H9 (cell line): Measurements from ENCODE around the gene KLHDC10. TPM values are rescaled to one million over a fixed set of nuclear protein-coding genes. Genes with fewer than 3 reads are reported as not detected.
A peak's percentile ranks its signal among the peaks of the same experiment; 100 is the strongest.

Experiments used
- DNase-seq: peaks from one replicate; pipeline ENCODE4 v3.0.0-alpha.2; 2017
- H2AFZ ChIP-seq: one replicate; pipeline ENCODE4 v1.6.1; 2013; ENCODE audit warnings: mild to moderate bottlenecking, low read length, control low read depth, moderate library complexity
- H2AK5ac ChIP-seq: 2 replicates; pipeline ENCODE4 v1.6.1; 2013; ENCODE audit warnings: low read length, control low read depth, mixed read lengths; ENCODE audit not compliant: insufficient read length
- H2BK120ac ChIP-seq: one replicate; pipeline ENCODE4 v1.6.1; 2013; ENCODE audit warnings: low read depth, mild to moderate bottlenecking, low read length, control low read depth, inconsistent platforms; ENCODE audit not compliant: poor library complexity, severe bottlenecking
- H2BK12ac ChIP-seq: 2 replicates; pipeline ENCODE4 v1.6.1; 2013; ENCODE audit warnings: low read length, control low read depth, mixed read lengths, low read depth; ENCODE audit not compliant: insufficient read length
- H2BK15ac ChIP-seq: 2 replicates; pipeline ENCODE4 v1.6.1; 2013; ENCODE audit warnings: low read depth, low read length, control low read depth
- H2BK20ac ChIP-seq: one replicate; pipeline ENCODE4 v1.6.1; 2013; ENCODE audit warnings: low read depth, mild to moderate bottlenecking, low read length, control low read depth, inconsistent platforms; ENCODE audit not compliant: poor library complexity, severe bottlenecking
- H2BK5ac ChIP-seq: 2 replicates; pipeline ENCODE4 v1.6.1; 2013; ENCODE audit warnings: low read length, control low read depth, mixed read lengths; ENCODE audit not compliant: insufficient read length
- H3K14ac ChIP-seq: 2 replicates; pipeline ENCODE4 v1.6.1; 2013; ENCODE audit warnings: low read length, control low read depth; ENCODE audit not compliant: insufficient read depth
- H3K18ac ChIP-seq: 2 replicates; pipeline ENCODE4 v1.6.1; 2013; ENCODE audit warnings: low read depth, mild to moderate bottlenecking, mixed read lengths, low read length, control low read depth; ENCODE audit not compliant: insufficient read length
- H3K23ac ChIP-seq: 2 replicates; pipeline ENCODE4 v1.6.1; 2013; ENCODE audit warnings: low read length, control low read depth, mixed read lengths, low read depth; ENCODE audit not compliant: insufficient read length
- H3K23me2 ChIP-seq: 2 replicates; pipeline ENCODE4 v1.6.1; 2013; ENCODE audit warnings: low read depth, mild to moderate bottlenecking, mixed read lengths, low read length, control low read depth; ENCODE audit not compliant: insufficient read length, poor library complexity, severe bottlenecking
- H3K27ac ChIP-seq: 2 replicates; pipeline ENCODE4 v1.5.1; 2013; ENCODE audit warnings: low read length, control low read depth, mixed read lengths, low read depth; ENCODE audit not compliant: insufficient read length
- H3K27me3 ChIP-seq: 2 replicates; pipeline ENCODE4 v1.6.1; 2013; ENCODE audit warnings: low read length, control low read depth, inconsistent platforms; ENCODE audit not compliant: insufficient read depth
- H3K4ac ChIP-seq: 2 replicates; pipeline ENCODE4 v1.6.1; 2013; ENCODE audit warnings: low read depth, mild to moderate bottlenecking, control low read depth, inconsistent platforms, low read length, moderate library complexity
- H3K4me1 ChIP-seq: 2 replicates; pipeline ENCODE4 v1.6.1; 2013; ENCODE audit warnings: low read length, control low read depth, inconsistent platforms; ENCODE audit not compliant: insufficient read depth
- H3K4me2 ChIP-seq: 2 replicates; pipeline ENCODE4 v1.6.1; 2013; ENCODE audit warnings: low read length, control low read depth, mixed read lengths; ENCODE audit not compliant: insufficient read length, insufficient read depth
- H3K56ac ChIP-seq: 2 replicates; pipeline ENCODE4 v1.6.1; 2013; ENCODE audit warnings: low read depth, mild to moderate bottlenecking, mixed read lengths, low read length, control low read depth; ENCODE audit not compliant: insufficient read length
- H3K79me1 ChIP-seq: 2 replicates; pipeline ENCODE4 v1.6.1; 2013; ENCODE audit warnings: low read depth, mild to moderate bottlenecking, moderate library complexity, low read length, control low read depth, inconsistent platforms; ENCODE audit not compliant: insufficient read depth, poor library complexity, severe bottlenecking
- H3K79me2 ChIP-seq: 2 replicates; pipeline ENCODE4 v1.6.1; 2013; ENCODE audit warnings: low read length, control low read depth, inconsistent platforms; ENCODE audit not compliant: insufficient read depth
- H3K9ac ChIP-seq: 2 replicates; pipeline ENCODE4 v1.6.1; 2013; ENCODE audit warnings: low read length, control low read depth, mixed read lengths; ENCODE audit not compliant: insufficient read length; ENCODE audit errors: extremely low read depth
- H3K9me3 ChIP-seq: one replicate; pipeline ENCODE4 v1.6.1; 2013; ENCODE audit warnings: low read depth, low read length, inconsistent platforms; ENCODE audit not compliant: control insufficient read depth
- H3T11ph ChIP-seq: one replicate; pipeline ENCODE4 v1.6.1; 2013; ENCODE audit warnings: mild to moderate bottlenecking, low read length, control low read depth, inconsistent platforms
- H4K20me1 ChIP-seq: one replicate; pipeline ENCODE4 v1.6.1; 2013; ENCODE audit not compliant: control insufficient read depth, insufficient read length, insufficient read depth
- H4K5ac ChIP-seq: 2 replicates; pipeline ENCODE4 v1.6.1; 2013; ENCODE audit warnings: low read depth, mild to moderate bottlenecking, mixed read lengths, low read length, control low read depth; ENCODE audit not compliant: insufficient read length
- H4K8ac ChIP-seq: replicated peaks from 2 replicates; pipeline ENCODE4 v1.6.1; 2013; ENCODE audit warnings: low read length, control low read depth, mixed read lengths, low read depth; ENCODE audit not compliant: insufficient read length
- H4K91ac ChIP-seq: 2 replicates; pipeline ENCODE4 v1.6.1; 2013; ENCODE audit warnings: low read depth, mild to moderate bottlenecking, moderate library complexity, mixed read lengths, low read length, control low read depth; ENCODE audit not compliant: insufficient read length
- H3K27ac Mint-ChIP-seq, 3 experiments: 2 replicates in 2 of 3; 3 replicates in 1 of 3; pipeline ENCODE4 v1.8.0; 2020 to 2021; ENCODE audit warnings: mixed read lengths in 3 of 3, mild to moderate bottlenecking in 1 of 3, moderate library complexity in 1 of 3
- H3K27me3 Mint-ChIP-seq: 2 replicates; pipeline ENCODE4 v1.8.0; 2021; ENCODE audit warnings: low read depth, mild to moderate bottlenecking, moderate library complexity, mixed read lengths
- H3K36me3 Mint-ChIP-seq, 3 experiments: 2 replicates in 2 of 3; 3 replicates in 1 of 3; pipeline ENCODE4 v1.8.0; 2020 to 2021; ENCODE audit warnings: low read depth in 3 of 3, mixed read lengths in 3 of 3; ENCODE audit not compliant: insufficient read depth in 1 of 3
- H3K4me1 Mint-ChIP-seq, 2 experiments: 2 replicates each; pipeline ENCODE4 v1.8.0; 2020; ENCODE audit warnings: mixed read lengths in 2 of 2
- H3K4me3 Mint-ChIP-seq, 2 experiments: 2 replicates in 1 of 2; 3 replicates in 1 of 2; pipeline ENCODE4 v1.8.0; 2020 to 2021; ENCODE audit warnings: mild to moderate bottlenecking in 2 of 2, mixed read lengths in 2 of 2, moderate library complexity in 1 of 2
- H3K9me3 Mint-ChIP-seq, 2 experiments: 2 replicates in 1 of 2; 3 replicates in 1 of 2; pipeline ENCODE4 v1.8.0; 2020; ENCODE audit warnings: mild to moderate bottlenecking in 2 of 2, mixed read lengths in 2 of 2, moderate library complexity in 1 of 2
- CTCF ChIP-seq: fragments of 200-600 bp; sonication (generic); conservative IDR thresholded peaks from 3 replicates; pipeline ENCODE4 v1.8.0; 2021; ENCODE audit warnings: antibody characterized with exemption, mild to moderate bottlenecking
- WGBS: extraction: QIAGEN DNeasy Blood & Tissue Kit; methylation state at CpG from one replicate; pipeline ENCODE4 v1.1.7; 2013; ENCODE audit warnings: missing lambda C conversion rate, low lambda C conversion rate, mixed read lengths; ENCODE audit not compliant: insufficient read length; ENCODE audit errors: extremely low coverage; 5-methylcytosine and 5-hydroxymethylcytosine counted together
- total RNA-seq: library from RNA; stranded (reverse); gene quantifications from 2 replicates; pipeline ENCODE4 v1.2.1, GENCODE V29; 2021

KLHDC10 gene
- total RNA-seq, 1 experiment from 2014 or later: 17.3 TPM

- H4K5ac ChIP-seq: no peak overlapping the region
- no peak overlapping the region for H3K9ac ChIP-seq
- no peak overlapping the region for H3T11ph ChIP-seq
- no peak overlapping the region for H3K4me2 ChIP-seq
- no peaks in the 10 kb centered on the region for H3K79me1 ChIP-seq
- H4K8ac ChIP-seq: no peak overlapping the region
- no peak overlapping the region for H2BK15ac ChIP-seq
- H2BK20ac ChIP-seq: no peak overlapping the region
- Mint-ChIP-seq H3K4me1 (peaks cover 17 to 34% of the 10 kb centered on the region in 2 experiments), H3K9me3 (no peaks in the 10 kb centered on the region), H3K27ac (peak overlapping the region in 1 of 3 experiments; percentile 55; a peak in 1 of 7 replicates), H3K27me3 (peaks cover 15% of the 10 kb centered on the region), H3K4me3 (no peak overlapping the region), H3K36me3 (peaks cover 3 to 21% (median 18%) of the 10 kb centered on the region in 3 experiments)
- H2BK120ac ChIP-seq: no peak overlapping the region
- no peaks in the 10 kb centered on the region for H3K9me3 ChIP-seq
- H2BK12ac ChIP-seq: no peak overlapping the region
- H2BK5ac ChIP-seq: no peak overlapping the region
- H3K27ac ChIP-seq: no peak overlapping the region
- no peaks in the 10 kb centered on the region for H3K23me2 ChIP-seq
- H3K4ac ChIP-seq: no peak overlapping the region
- no peaks in the 10 kb centered on the region for H3K79me2 ChIP-seq
- TF ChIP-seq CTCF: no peak
- no peak overlapping the region for H3K14ac ChIP-seq
- H3K56ac ChIP-seq: no peak overlapping the region
- H3K4me1 ChIP-seq: 0 out of 2 replicates have a peak, but pooled peaks cover 2% of the 10 kb centered on the region
- H3K27me3 ChIP-seq: no peaks in the 10 kb centered on the region
- no peak overlapping the region for H2AK5ac ChIP-seq
- no peak overlapping the region for H3K23ac ChIP-seq
- H4K20me1 ChIP-seq: peaks cover 4% of the 10 kb centered on the region
- H4K91ac ChIP-seq: no peak overlapping the region
- WGBS: no CpG with 5 or more reads among the region's 10 CpGs
- no peak overlapping the region for H2AFZ ChIP-seq
- no peak for DNase-seq
- H3K18ac ChIP-seq: no peak overlapping the region
Measured at GRCh38 chr7:130135208-130136205, 65.2 kb downstream of the KLHDC10 start.
